ENCODE data around the gene NELFE.
A peak's percentile ranks its signal among the peaks of the same experiment; 100 is the strongest.

NELFE gene

GRCh38 chr6:31971993-31972708 lies 13.4 kb upstream of the NELFE start, which contains the start of gene DXO:
TSS of gene DXO (minus strand) at chr6:31972138. CDS start at chr6:31971675, 463 bp downstream.
- DNase-seq: peak; percentile 98

- DNase-seq: peak; percentile 34
Measured at GRCh38 chr6:31971279-31971992, 12.7 kb upstream of the NELFE start.

GRCh38 chr6:31970604-31971271 lies 12.0 kb upstream of the NELFE start:
- peak; percentile 42 for DNase-seq

GRCh38 chr6:31969712-31970603 lies 11.2 kb upstream of the NELFE start:
- DNase-seq: no peak

- DNase-seq: no peak
Measured at GRCh38 chr6:31968791-31969711, 10.3 kb upstream of the NELFE start.

GRCh38 chr6:31968326-31968725 lies 9.6 kb upstream of the NELFE start:
- no peak for DNase-seq

GRCh38 chr6:31967926-31968320 lies 9.2 kb upstream of the NELFE start:
- DNase-seq: no peak

- no peak for DNase-seq
Measured at GRCh38 chr6:31966997-31967925, 8.5 kb upstream of the NELFE start.

GRCh38 chr6:31966506-31966905 lies 7.7 kb upstream of the NELFE start:
- DNase-seq: no peak

- DNase-seq: no peak
Measured at GRCh38 chr6:31965700-31966099, 6.9 kb upstream of the NELFE start.

GRCh38 chr6:31963921-31964320 lies 5.2 kb upstream of the NELFE start:
- no peak for DNase-seq

- DNase-seq: no peak
Measured at GRCh38 chr6:31961616-31962015, 2.8 kb upstream of the NELFE start.

GRCh38 chr6:31958412-31958740 lies 395 bp downstream of the NELFE start:
- no peak for DNase-seq

GRCh38 chr6:31956796-31957195 lies 2.0 kb downstream of the NELFE start:
- no peak for DNase-seq

- DNase-seq: no peak
Measured at GRCh38 chr6:31954511-31954910, 4.3 kb downstream of the NELFE start.

GRCh38 chr6:31952890-31953289 lies 5.9 kb downstream of the NELFE start:
- no peak for DNase-seq

- DNase-seq: peak; percentile 22
Measured at GRCh38 chr6:31952140-31952805, 6.5 kb downstream of the NELFE start.

GRCh38 chr6:31949926-31950548 lies 8.7 kb downstream of the NELFE start:
- DNase-seq: no peak

- DNase-seq: no peak
Measured at GRCh38 chr6:31948753-31949413, 9.9 kb downstream of the NELFE start.
